Sigmoid colon (tissue), 4 donors: ENCODE results near the gene KRTAP4-3.

Source experiments
- EP300 ChIP-seq, 4 donors: sonication (generic); formaldehyde crosslinking; IDR thresholded peaks; one replicate each; pipeline ENCODE4 v1.6.1; 2017; ENCODE audit warnings: antibody characterized with exemption in 4 of 4
- POLR2A ChIP-seq, 2 donors: fragments of 450-650 bp; IDR thresholded peaks; one replicate each; pipeline ENCODE4 v1.6.1; 2016; ENCODE audit warnings: antibody characterized with exemption in 2 of 2, mild to moderate bottlenecking in 2 of 2, moderate library complexity in 2 of 2

DNA sequence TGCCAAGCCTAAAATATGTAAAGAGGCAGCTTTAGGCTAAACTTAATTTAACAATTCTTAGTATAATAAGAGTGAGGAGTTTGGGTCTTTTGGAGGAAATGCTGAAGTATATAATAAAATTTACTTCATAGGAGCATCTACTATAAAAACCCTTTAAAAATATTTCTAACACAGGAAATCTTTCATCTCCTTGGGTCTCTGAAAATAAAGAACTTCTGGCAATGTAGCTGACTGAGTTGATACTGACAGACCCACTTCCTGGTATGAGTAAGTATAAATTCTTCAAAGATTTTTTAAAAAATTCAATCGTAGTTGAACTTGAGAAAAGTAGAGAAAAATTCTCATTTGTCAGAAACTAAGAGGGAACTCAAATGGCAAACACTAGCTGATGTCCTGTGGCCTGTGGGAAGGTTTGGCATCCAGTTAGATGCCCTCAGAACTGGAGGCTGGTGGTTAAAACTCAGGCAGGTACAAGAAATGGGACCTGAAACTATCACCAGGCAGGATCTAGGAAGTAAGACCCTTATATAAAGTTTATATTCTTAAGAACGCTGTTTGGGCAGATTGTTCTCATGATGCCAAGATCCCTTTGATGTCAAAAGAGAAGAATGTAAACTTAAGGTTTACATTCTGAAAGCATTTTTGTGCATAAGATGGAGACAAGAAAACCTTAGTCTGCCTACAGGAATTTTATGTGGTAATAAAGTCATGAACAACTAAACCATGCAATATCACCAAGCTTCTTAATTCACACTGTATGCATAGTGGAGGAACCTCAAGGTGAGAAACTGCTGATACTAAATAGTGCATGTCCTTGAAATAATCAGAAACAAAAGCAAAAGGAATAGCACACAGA is 33.9 kb downstream of the KRTAP4-3 start:
- no peak for TF ChIP-seq EP300 (IDR thresholded peaks at IDR 0.05)
- TF ChIP-seq POLR2A (IDR thresholded peaks at IDR 0.05) = no peak
